PFSK-1 (cell line): ENCODE results near the gene RSF1.

Experiments used
- FOXP2 ChIP-seq: optimal IDR thresholded peaks from 2 replicates; pipeline ENCODE3; 2011; ENCODE audit warnings: borderline replicate concordance, control low read depth, inconsistent platforms; ENCODE audit not compliant: insufficient read depth; ENCODE audit errors: extremely low read length, extremely low read depth
- POLR2AphosphoS5 ChIP-seq: IDR thresholded peaks from 2 replicates; pipeline ENCODE4 v1.6.1; 2012; ENCODE audit warnings: low read depth, mild to moderate bottlenecking, control low read depth, low read length, moderate library complexity
- SIN3A ChIP-seq: IDR thresholded peaks from 2 replicates; pipeline ENCODE4 v1.6.1; 2012; ENCODE audit warnings: mild to moderate bottlenecking, low read length, moderate library complexity, borderline replicate concordance; ENCODE audit not compliant: insufficient read depth
- TAF1 ChIP-seq: IDR thresholded peaks from 2 replicates; pipeline ENCODE4 v1.6.1; 2012; ENCODE audit warnings: low read length, control low read depth, borderline replicate concordance; ENCODE audit not compliant: insufficient read depth
- TF ChIP-seq, protein P1 (sequence below), 2 experiments: IDR thresholded peaks; 2 replicates each; pipeline versions ENCODE4 v1.6.1 to v1.8.0; 2011 to 2012; ENCODE audit warnings: low read depth in 2 of 2, low read length in 2 of 2, control low read depth in 1 of 2, inconsistent platforms in 1 of 2, mild to moderate bottlenecking in 1 of 2, moderate library complexity in 1 of 2; ENCODE audit not compliant: insufficient read depth in 1 of 2

Gene RSF1

GRCh38 chr11:77776455-77776854, 44.1 kb downstream of the RSF1 start:
- TF ChIP-seq, protein P1, sequence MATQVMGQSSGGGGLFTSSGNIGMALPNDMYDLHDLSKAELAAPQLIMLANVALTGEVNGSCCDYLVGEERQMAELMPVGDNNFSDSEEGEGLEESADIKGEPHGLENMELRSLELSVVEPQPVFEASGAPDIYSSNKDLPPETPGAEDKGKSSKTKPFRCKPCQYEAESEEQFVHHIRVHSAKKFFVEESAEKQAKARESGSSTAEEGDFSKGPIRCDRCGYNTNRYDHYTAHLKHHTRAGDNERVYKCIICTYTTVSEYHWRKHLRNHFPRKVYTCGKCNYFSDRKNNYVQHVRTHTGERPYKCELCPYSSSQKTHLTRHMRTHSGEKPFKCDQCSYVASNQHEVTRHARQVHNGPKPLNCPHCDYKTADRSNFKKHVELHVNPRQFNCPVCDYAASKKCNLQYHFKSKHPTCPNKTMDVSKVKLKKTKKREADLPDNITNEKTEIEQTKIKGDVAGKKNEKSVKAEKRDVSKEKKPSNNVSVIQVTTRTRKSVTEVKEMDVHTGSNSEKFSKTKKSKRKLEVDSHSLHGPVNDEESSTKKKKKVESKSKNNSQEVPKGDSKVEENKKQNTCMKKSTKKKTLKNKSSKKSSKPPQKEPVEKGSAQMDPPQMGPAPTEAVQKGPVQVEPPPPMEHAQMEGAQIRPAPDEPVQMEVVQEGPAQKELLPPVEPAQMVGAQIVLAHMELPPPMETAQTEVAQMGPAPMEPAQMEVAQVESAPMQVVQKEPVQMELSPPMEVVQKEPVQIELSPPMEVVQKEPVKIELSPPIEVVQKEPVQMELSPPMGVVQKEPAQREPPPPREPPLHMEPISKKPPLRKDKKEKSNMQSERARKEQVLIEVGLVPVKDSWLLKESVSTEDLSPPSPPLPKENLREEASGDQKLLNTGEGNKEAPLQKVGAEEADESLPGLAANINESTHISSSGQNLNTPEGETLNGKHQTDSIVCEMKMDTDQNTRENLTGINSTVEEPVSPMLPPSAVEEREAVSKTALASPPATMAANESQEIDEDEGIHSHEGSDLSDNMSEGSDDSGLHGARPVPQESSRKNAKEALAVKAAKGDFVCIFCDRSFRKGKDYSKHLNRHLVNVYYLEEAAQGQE (IDR thresholded peaks at IDR 0.05; ENCODE audit: insufficient read depth in 1 of 2, low read depth in 2 of 2, low read length in 2 of 2), result no peak
- TF ChIP-seq FOXP2 (no peak), POLR2AphosphoS5 (no peak), TAF1 (no peak), SIN3A (no peak)

- TF ChIP-seq FOXP2 (no peak), TAF1 (no peak), SIN3A (no peak), POLR2AphosphoS5 (no peak)
- TF ChIP-seq, protein P1 (IDR thresholded peaks at IDR 0.05; ENCODE audit: insufficient read depth in 1 of 2, low read depth in 2 of 2, low read length in 2 of 2), result no peak
Measured at GRCh38 chr11:77775936-77776335, 44.6 kb downstream of the RSF1 start.

GRCh38 chr11:77771135-77771534, 49.4 kb downstream of the RSF1 start:
- TF ChIP-seq POLR2AphosphoS5, result no peak
- TF ChIP-seq SIN3A, result no peak
- TF ChIP-seq FOXP2, result no peak
- TF ChIP-seq TAF1, result no peak
- TF ChIP-seq, protein P1 (IDR thresholded peaks at IDR 0.05; ENCODE audit: insufficient read depth in 1 of 2, low read depth in 2 of 2, low read length in 2 of 2), result no peak

DNA sequence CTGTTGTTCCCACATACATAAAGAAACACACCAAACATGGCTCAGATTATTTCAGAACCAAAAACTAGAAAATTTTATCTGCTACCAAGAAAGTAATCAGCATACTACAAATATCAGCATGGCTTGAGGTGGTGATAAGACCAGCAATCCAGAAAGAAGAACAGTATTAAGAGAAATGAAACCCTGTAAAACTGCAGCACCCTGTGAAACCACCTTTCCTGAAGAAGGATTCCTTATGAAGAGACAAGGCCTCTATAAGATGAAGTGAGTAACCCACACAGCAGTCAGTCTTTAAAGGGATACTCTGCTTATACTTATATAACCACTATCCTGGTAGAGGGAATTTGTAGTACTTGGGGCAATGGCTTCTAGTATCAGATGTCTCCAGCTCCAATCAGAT, 49.9 kb downstream of the RSF1 start:
- no peak for TF ChIP-seq SIN3A

- no peak for TF ChIP-seq TAF1
- no peak for TF ChIP-seq POLR2AphosphoS5
- TF ChIP-seq, protein P1 (IDR thresholded peaks at IDR 0.05; ENCODE audit: insufficient read depth in 1 of 2, low read depth in 2 of 2, low read length in 2 of 2), result no peak
- TF ChIP-seq SIN3A, result no peak
- TF ChIP-seq FOXP2, result no peak
Measured at GRCh38 chr11:77762426-77762825, 58.1 kb downstream of the RSF1 start.
